Measurements from ENCODE around the gene ACSL6. TPM values are rescaled to one million over a fixed set of nuclear protein-coding genes. Genes with fewer than 3 reads are reported as not detected.

ACSL6 gene
- total RNA-seq, 2 donors from 2014 or later = 5.9 to 8.2 TPM

DNA sequence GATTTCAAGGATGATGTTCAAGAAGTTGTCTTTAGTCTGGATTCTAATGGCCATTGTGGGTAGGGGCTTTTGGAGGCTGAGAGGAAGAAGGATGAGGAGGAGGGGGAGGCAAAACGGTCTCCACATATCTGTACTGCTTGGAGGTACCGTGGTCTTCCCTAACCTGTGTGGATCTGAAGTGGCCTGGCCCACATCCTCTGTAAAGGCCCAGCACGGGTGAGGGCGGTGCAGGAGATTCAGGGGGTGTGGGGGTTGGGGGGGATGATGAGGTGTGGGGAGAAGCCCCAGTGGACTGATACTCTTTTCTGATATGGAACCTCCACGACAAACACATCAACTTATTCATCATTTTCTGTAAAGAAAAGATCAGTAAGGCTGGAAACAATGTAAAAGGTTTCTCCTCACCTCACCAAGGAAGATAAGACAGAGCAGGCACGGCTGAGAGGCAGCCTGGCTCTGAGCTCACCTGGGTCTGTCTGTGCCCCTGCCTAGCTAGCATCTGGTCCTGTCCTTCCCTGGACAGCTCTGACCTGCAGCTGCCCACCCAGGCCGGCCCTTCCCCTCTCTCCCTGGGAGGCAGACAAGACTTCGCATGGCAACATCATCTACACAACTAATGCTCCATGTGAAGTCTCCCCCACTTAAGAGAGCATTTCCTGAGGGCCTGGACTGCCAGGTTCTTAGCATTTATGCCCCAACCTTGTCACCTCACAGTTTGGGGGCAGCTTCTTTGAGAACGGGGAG, 43.4 kb upstream of the ACSL6 start:
- no peak for ATAC-seq (replicated peaks in 1 of 2)
- Mint-ChIP-seq H3K27ac (no peak overlapping the region), H3K27me3 (ENCODE audit: low read depth) (peaks cover 9% of the 10 kb centered on the region), H3K4me1 (ENCODE audit: low read depth) (peaks cover 55% of the 10 kb centered on the region), H3K9me3 (no peaks in the 10 kb centered on the region), H3K36me3 (ENCODE audit: insufficient read depth in 2 of 2) (no peaks in the 10 kb centered on the region), H3K4me3 (no peak overlapping the region)
- no peak for DNase-seq

DNA sequence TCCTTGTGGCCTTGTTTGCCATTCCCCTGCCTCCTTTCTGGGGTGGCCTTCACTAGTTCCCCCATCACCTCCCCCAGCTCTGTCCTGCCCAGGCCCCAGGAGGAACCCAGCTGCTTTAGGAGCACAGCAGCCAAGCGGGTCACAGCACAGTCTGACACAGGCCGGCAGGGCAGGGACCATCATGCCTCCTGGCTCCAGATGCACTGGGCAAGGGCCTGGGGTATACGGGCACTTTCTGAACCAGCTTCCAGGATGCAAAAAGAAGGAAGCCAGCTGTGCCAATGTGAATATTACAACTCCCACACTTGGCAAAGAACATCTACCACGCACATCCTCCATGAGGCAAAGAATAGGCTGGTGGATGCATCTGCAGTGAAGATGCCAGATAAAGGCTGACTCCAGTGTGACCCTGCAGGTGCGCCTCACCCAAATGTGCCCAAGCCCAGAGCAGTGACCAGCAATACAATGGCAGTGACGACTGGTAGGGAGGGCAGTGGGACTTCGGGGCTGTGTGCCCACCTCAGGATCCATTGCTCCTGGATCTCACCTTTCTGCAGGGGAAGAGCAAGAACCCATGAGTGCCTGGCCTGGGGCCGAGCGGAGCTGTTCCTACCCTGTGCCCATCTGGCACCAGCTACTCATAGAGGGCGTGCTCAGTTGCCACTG, 42.7 kb upstream of the ACSL6 start:
- no peaks in the 10 kb centered on the region for H3K9me3 Mint-ChIP-seq
- H3K4me3 Mint-ChIP-seq = no peak overlapping the region
- no peak overlapping the region for H3K27ac Mint-ChIP-seq
- H3K36me3 Mint-ChIP-seq (ENCODE audit: insufficient read depth in 2 of 2) = no peaks in the 10 kb centered on the region
- H3K27me3 Mint-ChIP-seq (ENCODE audit: low read depth) = peaks cover 9% of the 10 kb centered on the region
- DNase-seq (no peak), ATAC-seq (replicated peaks in 1 of 2) (no peak)
- peaks cover 48% of the 10 kb centered on the region for H3K4me1 Mint-ChIP-seq (ENCODE audit: low read depth)

DNA sequence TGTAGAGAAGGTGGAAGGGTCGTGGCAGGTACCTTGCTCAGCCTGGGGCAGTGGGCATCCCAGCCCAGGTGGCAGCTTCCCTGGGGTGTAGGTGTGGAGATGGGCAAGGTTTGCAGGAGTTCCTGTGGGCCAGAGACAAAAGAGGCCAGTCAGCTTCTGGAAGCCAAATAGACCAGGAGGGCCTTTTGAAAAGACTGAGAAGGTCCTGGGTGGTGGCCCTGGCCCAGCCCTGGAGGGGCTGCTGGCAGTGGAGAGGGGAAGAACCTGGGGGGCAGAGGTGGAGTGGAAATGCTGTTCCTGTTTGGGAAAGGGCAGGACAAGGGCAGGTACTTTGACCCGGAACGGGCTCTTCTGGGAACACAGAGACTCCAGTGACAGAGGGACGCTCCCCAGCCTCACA, 42.0 kb upstream of the ACSL6 start:
- no peak overlapping the region for H3K27ac Mint-ChIP-seq
- DNase-seq = no peak
- no peak overlapping the region for H3K4me3 Mint-ChIP-seq
- peaks cover 42% of the 10 kb centered on the region for H3K4me1 Mint-ChIP-seq (ENCODE audit: low read depth)
- H3K36me3 Mint-ChIP-seq (ENCODE audit: insufficient read depth in 2 of 2) = no peaks in the 10 kb centered on the region
- H3K27me3 Mint-ChIP-seq (ENCODE audit: low read depth) = peaks cover 9% of the 10 kb centered on the region
- ATAC-seq (replicated peaks in 1 of 2) = no peak
- H3K9me3 Mint-ChIP-seq = no peaks in the 10 kb centered on the region

DNA sequence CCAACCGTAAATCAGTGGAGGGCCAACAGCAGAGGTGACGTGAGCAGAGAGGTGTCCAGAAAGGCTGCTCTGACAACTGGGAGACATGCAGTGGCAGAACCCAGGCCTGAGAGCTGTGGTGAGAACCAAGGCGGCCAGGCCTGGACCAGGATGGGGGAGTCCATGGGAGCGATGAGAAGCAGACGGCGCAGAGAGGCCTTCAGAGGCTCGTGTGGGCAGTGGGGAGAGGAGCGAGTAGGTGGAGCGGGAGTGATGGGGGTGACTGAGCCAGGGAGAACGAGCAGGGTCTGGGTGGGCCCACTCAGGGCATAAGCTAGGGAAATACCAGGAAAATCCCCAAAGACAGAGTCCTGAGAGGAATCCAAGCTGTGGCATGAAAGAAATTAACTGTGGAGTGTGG, 41.1 kb upstream of the ACSL6 start:
- peaks cover 37% of the 10 kb centered on the region for H3K4me1 Mint-ChIP-seq (ENCODE audit: low read depth)
- DNase-seq = no peak
- no peak overlapping the region for H3K27ac Mint-ChIP-seq
- no peaks in the 10 kb centered on the region for H3K9me3 Mint-ChIP-seq
- H3K27me3 Mint-ChIP-seq (ENCODE audit: low read depth) = peaks cover 7% of the 10 kb centered on the region
- H3K36me3 Mint-ChIP-seq (ENCODE audit: insufficient read depth in 2 of 2) = no peaks in the 10 kb centered on the region
- ATAC-seq (replicated peaks in 1 of 2) = no peak
- no peak overlapping the region for H3K4me3 Mint-ChIP-seq

DNA sequence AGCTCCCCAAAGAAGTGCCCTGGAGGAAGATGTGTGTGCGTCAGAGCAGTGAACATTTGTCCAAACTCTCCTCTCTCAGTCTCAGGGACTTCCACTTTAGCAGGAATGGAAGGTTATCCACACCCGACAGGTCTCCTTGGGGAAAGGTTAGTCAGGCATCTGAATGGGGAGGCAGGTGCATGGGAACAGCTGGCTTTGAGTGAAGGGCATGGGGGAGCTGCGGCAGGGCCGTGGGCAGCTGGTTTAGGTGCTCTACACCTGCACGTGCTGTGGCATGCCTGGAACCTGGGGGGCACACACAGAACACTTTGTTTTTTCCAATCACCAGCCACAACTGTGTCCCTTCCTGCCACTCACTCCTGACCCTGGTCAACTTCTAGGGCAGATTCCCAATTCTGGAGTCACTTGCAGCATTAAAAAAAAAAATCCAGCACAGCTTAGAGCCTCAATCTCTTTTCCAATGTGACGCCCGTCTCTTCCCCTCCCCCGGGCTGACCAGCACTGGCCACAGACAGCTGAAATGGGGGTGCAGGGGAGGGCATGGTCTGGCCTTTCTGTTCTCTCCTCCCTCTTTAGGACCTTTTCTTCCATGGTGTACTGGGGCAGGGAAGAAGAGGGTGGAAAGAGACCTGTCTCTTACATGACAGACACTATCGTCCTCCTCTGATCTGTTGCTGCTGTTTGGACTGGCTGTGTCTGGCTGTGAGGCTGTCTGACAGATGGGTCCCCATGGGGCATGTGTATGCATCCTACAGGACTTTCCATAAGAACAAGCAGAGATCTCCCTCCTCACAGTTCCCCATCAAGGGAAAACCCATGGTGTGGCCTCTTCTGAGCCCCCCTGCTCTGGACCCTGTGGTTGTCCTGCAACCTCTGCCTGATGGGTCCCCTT, 39.4 kb upstream of the ACSL6 start:
- ATAC-seq (replicated peaks in 1 of 2) = no peak
- H3K27ac Mint-ChIP-seq = no peak overlapping the region

DNA sequence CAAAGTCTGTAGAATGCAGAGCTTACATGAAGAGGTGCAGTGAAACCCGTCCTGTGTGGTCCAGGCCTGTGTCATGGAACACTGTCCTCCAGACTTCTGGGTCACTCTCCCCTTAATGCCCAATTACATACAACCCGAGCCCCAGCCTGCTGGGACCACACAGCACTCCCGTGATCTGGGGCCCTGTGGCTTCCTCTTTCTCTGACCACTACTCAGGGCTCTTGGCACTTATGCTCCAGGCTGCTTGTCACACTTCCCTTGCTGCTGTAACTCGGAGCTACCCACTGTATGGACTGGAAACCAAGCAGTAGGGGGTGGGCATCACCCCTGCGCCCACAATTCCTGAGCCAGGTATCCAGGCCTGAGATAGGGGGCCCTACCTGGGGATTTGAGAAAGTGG, 38.7 kb upstream of the ACSL6 start:
- Mint-ChIP-seq H3K4me1 (ENCODE audit: low read depth) (peaks cover 13% of the 10 kb centered on the region), H3K4me3 (no peak overlapping the region), H3K9me3 (no peaks in the 10 kb centered on the region), H3K27me3 (ENCODE audit: low read depth) (peaks cover 5% of the 10 kb centered on the region), H3K36me3 (ENCODE audit: insufficient read depth in 2 of 2) (no peaks in the 10 kb centered on the region), H3K27ac (no peak overlapping the region)
- no peak for DNase-seq
- no peak for ATAC-seq (replicated peaks in 1 of 2)

More for the DNA sequence above, 39.4 kb upstream of the ACSL6 start:
- no peak overlapping the region for H3K4me3 Mint-ChIP-seq
- no peak for DNase-seq
- H3K4me1 Mint-ChIP-seq (ENCODE audit: low read depth) = peaks cover 21% of the 10 kb centered on the region
- H3K36me3 Mint-ChIP-seq (ENCODE audit: insufficient read depth in 2 of 2) = no peaks in the 10 kb centered on the region
- H3K27me3 Mint-ChIP-seq (ENCODE audit: low read depth) = peaks cover 4% of the 10 kb centered on the region
- H3K9me3 Mint-ChIP-seq = no peaks in the 10 kb centered on the region

DNA sequence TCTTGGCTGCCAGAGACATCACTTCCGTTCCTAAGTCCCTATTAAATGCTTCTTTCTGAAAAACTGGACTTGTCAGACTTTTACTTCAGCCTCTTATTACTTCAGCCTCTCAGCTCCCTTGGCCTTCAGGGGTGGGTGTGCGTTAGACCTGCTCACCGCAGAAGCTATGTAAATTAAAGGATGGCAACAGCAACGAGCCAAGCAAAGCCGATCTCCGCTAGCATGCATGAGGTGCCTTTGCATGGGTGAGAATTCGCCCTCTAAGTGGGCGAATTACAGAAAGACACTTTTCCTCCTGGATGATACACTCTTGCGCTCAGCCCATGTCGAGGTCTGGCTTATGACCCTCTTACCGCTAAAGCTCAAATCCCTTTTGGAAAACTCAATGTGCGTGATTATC, 38.1 kb upstream of the ACSL6 start:
- ATAC-seq (replicated peaks in 1 of 2) (no peak), DNase-seq (no peak)
- no peak overlapping the region for H3K27ac Mint-ChIP-seq
- H3K36me3 Mint-ChIP-seq (ENCODE audit: insufficient read depth in 2 of 2) = no peaks in the 10 kb centered on the region
- no peaks in the 10 kb centered on the region for H3K9me3 Mint-ChIP-seq
- peaks cover 8% of the 10 kb centered on the region for H3K4me1 Mint-ChIP-seq (ENCODE audit: low read depth)
- H3K27me3 Mint-ChIP-seq (ENCODE audit: low read depth) = peaks cover 11% of the 10 kb centered on the region
- no peak overlapping the region for H3K4me3 Mint-ChIP-seq

DNA sequence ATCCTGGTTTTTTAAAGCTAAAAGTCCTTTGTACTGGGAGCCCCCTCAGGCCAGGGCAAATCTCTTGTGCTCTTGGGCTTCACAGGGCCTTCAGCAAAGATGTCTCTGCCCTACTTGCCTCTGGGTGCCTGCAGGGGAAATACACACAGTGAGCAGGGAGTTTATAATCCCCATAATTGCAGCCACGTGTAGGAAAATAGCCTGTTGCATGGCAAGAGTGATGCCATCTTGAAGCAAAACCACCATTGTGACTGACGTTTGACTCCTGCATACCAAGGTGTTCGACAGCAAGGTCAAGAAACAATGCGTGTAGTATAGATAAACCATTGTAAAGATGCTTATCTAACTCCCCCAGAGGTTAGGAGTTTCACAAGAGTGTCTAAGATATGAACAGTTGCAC, 37.6 kb upstream of the ACSL6 start:
- peaks cover 15% of the 10 kb centered on the region for H3K27me3 Mint-ChIP-seq (ENCODE audit: low read depth)
- H3K4me1 Mint-ChIP-seq (ENCODE audit: low read depth) = peaks cover 4% of the 10 kb centered on the region
- H3K4me3 Mint-ChIP-seq = no peak overlapping the region
- H3K9me3 Mint-ChIP-seq = no peaks in the 10 kb centered on the region
- no peak overlapping the region for H3K27ac Mint-ChIP-seq
- DNase-seq = no peak
- peaks cover 0 to 2% of the 10 kb centered on the region in 2 donors for H3K36me3 Mint-ChIP-seq (ENCODE audit: insufficient read depth in 2 of 2)
- no peak for ATAC-seq (replicated peaks in 1 of 2)

DNA sequence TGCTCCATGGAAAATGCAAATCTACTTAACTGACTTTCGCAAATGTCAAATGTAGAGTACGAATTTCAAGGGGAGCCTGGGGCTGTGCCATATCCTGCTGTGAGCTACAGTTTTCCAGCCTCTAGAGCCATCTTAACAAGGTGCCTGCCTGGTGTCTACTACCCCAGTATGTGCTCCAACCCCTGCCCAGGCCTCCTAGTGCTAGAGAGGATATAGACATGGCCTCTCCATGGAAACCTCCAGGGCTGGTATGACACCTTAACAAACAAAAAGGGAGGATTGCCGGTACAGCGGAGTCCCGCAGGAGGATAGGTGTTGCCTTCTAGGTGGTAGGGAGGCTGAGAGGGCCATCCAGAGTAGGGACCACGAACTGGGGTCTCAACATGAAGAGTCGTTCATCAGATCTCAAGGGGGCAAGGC, 35.4 kb upstream of the ACSL6 start:
- DNase-seq (no peak), ATAC-seq (replicated peaks in 1 of 2) (no peak)
- Mint-ChIP-seq H3K27ac (no peak overlapping the region), H3K36me3 (ENCODE audit: insufficient read depth in 2 of 2) (peaks cover 3 to 6% of the 10 kb centered on the region in 2 donors), H3K9me3 (peaks cover 2 to 5% of the 10 kb centered on the region in 2 donors), H3K27me3 (ENCODE audit: low read depth) (peaks cover 22% of the 10 kb centered on the region), H3K4me3 (no peak overlapping the region), H3K4me1 (ENCODE audit: low read depth) (no peaks in the 10 kb centered on the region)

DNA sequence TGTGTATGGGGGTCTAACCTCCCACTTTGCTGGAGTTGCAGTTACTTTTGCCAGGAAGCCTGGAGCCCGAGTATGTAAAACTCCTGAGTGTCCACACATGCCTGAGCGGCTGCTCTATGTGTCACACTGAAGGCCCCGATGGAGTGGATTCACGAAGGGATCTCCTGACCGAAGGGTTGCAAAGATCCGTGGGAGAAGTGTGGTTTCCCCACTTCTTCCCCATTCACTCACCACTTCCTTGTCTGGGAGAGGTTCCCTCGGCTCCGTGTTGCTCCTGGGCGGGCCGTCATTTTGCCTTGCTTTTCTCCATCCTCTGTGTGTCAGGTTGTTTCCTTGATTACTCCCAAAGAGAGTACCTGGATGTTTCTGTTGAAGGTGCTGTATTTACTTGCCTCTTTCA, 32.7 kb upstream of the ACSL6 start:
- DNase-seq = no peak
- Mint-ChIP-seq H3K4me3 (no peak overlapping the region), H3K4me1 (ENCODE audit: low read depth) (no peaks in the 10 kb centered on the region), H3K36me3 (ENCODE audit: insufficient read depth in 2 of 2) (peaks cover 3 to 8% of the 10 kb centered on the region in 2 donors), H3K27me3 (ENCODE audit: low read depth) (peaks cover 41% of the 10 kb centered on the region), H3K27ac (no peak overlapping the region), H3K9me3 (peaks cover 2 to 7% of the 10 kb centered on the region in 2 donors)
- no peak for ATAC-seq (replicated peaks in 1 of 2)

DNA sequence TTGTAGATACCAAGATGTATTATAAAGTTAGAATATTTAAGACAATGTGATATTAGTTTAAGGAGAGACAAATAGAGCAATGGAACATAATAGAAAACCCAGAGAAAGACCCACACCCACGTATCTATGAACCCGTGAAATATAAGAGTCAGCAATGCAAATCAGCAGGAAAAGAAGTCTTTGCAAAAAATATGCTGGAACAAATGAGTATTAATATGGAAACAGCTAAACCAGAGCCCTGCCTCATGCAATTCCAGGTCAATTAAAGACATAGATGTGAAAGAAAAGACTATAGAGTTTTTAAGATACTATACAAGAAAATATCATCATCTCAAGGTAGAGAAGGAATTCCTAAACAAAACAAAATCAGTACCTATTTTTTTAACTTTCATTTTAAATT, 25.9 kb upstream of the ACSL6 start:
- ATAC-seq (replicated peaks in 1 of 2) = no peak
- H3K4me3 Mint-ChIP-seq = no peak overlapping the region
- DNase-seq = no peak
- peaks cover 2 to 21% of the 10 kb centered on the region in 2 donors for H3K9me3 Mint-ChIP-seq
- peaks cover 8 to 10% of the 10 kb centered on the region in 2 donors for H3K36me3 Mint-ChIP-seq (ENCODE audit: insufficient read depth in 2 of 2)
- peaks cover 10% of the 10 kb centered on the region for H3K4me1 Mint-ChIP-seq (ENCODE audit: low read depth)
- H3K27me3 Mint-ChIP-seq (ENCODE audit: low read depth) = peaks cover 37% of the 10 kb centered on the region
- H3K27ac Mint-ChIP-seq = no peak overlapping the region

DNA sequence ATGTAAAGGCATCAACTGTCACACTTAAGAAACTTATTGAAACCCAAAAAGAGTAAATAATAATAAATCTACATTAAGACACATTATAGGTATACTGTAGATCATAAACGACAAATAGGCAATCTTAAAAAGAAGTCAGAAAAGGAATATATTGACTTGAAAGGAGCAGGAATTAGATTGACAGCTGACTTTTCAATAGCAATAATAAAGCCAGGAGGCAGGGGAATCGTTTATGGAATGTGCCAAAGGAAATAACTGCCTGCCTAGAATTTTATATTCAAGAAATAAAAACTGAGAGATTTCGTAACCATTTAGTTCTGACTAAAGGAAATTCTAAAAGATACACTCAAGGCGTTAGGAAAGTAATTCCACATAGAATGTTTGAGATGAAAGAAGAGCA, 21.7 kb upstream of the ACSL6 start:
- peaks cover 2 to 6% of the 10 kb centered on the region in 2 donors for H3K36me3 Mint-ChIP-seq (ENCODE audit: insufficient read depth in 2 of 2)
- H3K4me1 Mint-ChIP-seq (ENCODE audit: low read depth) = peaks cover 10% of the 10 kb centered on the region
- no peak overlapping the region for H3K27ac Mint-ChIP-seq
- H3K27me3 Mint-ChIP-seq (ENCODE audit: low read depth) = peaks cover 26% of the 10 kb centered on the region
- no peak for DNase-seq
- H3K4me3 Mint-ChIP-seq = no peak overlapping the region
- ATAC-seq (replicated peaks in 1 of 2) = no peak
- H3K9me3 Mint-ChIP-seq = peaks cover 3 to 11% of the 10 kb centered on the region in 2 donors

DNA sequence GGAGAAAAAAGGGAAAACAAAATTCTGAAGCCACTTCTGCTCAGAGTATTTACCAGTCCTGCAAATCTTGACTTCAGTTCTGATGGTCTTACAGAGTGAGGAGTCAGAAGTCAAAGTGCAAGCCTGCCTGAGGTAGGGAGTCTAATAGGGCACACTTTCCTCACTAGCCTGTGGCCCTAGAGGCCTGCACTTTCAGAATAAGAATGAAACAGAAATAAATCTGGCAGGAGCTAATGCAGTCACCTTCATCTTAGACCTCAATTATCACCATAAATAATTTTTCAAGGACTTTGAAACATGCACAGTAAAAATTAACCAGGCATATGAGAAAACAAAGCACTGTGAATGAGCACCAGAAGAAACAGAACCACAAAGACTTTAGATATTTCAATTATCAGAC, 20.7 kb upstream of the ACSL6 start:
- DNase-seq = no peak
- peaks cover 33% of the 10 kb centered on the region for H3K27me3 Mint-ChIP-seq (ENCODE audit: low read depth)

More for the DNA sequence above, 20.7 kb upstream of the ACSL6 start:
- H3K9me3 Mint-ChIP-seq = peaks cover 3 to 8% of the 10 kb centered on the region in 2 donors
- peak overlapping the region; percentile 3 for H3K27ac Mint-ChIP-seq
- peaks cover 10% of the 10 kb centered on the region for H3K4me1 Mint-ChIP-seq (ENCODE audit: low read depth)
- ATAC-seq (replicated peaks in 1 of 2) = no peak
- H3K36me3 Mint-ChIP-seq (ENCODE audit: insufficient read depth in 2 of 2) = peaks cover 2 to 8% of the 10 kb centered on the region in 2 donors
- no peak overlapping the region for H3K4me3 Mint-ChIP-seq
